ENCODE measurements around the gene MEIOB. TPM values are rescaled to one million over a fixed set of nuclear protein-coding genes. Genes with fewer than 3 reads are reported as not detected.

Gene MEIOB
- total RNA-seq, 1 donor from 2014 or later: 0.62 TPM

GRCh38 chr16:1786242-1787055 lies 85.5 kb downstream of the MEIOB start:
- no peak for DNase-seq

- DNase-seq: no peak
Observed at GRCh38 chr16:1785846-1786170, 86.2 kb downstream of the MEIOB start.

- DNase-seq: no peak
Observed at GRCh38 chr16:1784977-1785845, 86.8 kb downstream of the MEIOB start.

Other genes with a start within 250 kb of the MEIOB start
- gene JPT2, start 193.9 kb downstream of the MEIOB start, total RNA-seq: 40.4 TPM
- gene MAPK8IP3, start 166.0 kb downstream of the MEIOB start, total RNA-seq: 45.0 TPM
- gene NME3, start 100.6 kb downstream of the MEIOB start, total RNA-seq: 29.6 TPM
- 10.6 TPM for gene EME2, start 99.4 kb downstream of the MEIOB start, total RNA-seq
- 41.5 TPM for gene MRPS34, start 99.0 kb downstream of the MEIOB start, total RNA-seq
- 43.5 TPM for gene SPSB3, start 89.6 kb downstream of the MEIOB start, total RNA-seq
- 59.2 TPM for gene NUBP2, start 89.2 kb downstream of the MEIOB start, total RNA-seq
- gene IGFALS, start 78.5 kb downstream of the MEIOB start, total RNA-seq: 0.31 TPM
- 104 TPM for gene HAGH, start 45.3 kb downstream of the MEIOB start, total RNA-seq
- 45.4 TPM for gene FAHD1, start 45.0 kb downstream of the MEIOB start, total RNA-seq
- gene HS3ST6, start 46.3 kb upstream of the MEIOB start, total RNA-seq: 1.5 TPM
- gene MSRB1, start 71.0 kb upstream of the MEIOB start, total RNA-seq: 9.2 TPM
- gene RPL3L, start 82.5 kb upstream of the MEIOB start, total RNA-seq: 150 TPM
- gene NDUFB10, start 87.4 kb upstream of the MEIOB start, total RNA-seq: 155 TPM
- gene RPS2, start 92.7 kb upstream of the MEIOB start, total RNA-seq: 1,524 TPM
- gene RNF151, start 94.7 kb upstream of the MEIOB start, total RNA-seq: not detected
- gene TBL3, start 99.9 kb upstream of the MEIOB start, total RNA-seq: 21.7 TPM
- gene NOXO1, start 109.3 kb upstream of the MEIOB start, total RNA-seq: 2.5 TPM
- gene GFER, start 112.0 kb upstream of the MEIOB start, total RNA-seq: 10.2 TPM
- 4.7 TPM for gene SYNGR3, start 117.8 kb upstream of the MEIOB start, total RNA-seq
- 15.2 TPM for gene ZNF598, start 137.7 kb upstream of the MEIOB start, total RNA-seq
- 0.82 TPM for gene NPW, start 147.6 kb upstream of the MEIOB start, total RNA-seq
- 45.7 TPM for gene NHERF2, start 154.7 kb upstream of the MEIOB start, total RNA-seq
- gene NTHL1, start 175.7 kb upstream of the MEIOB start, total RNA-seq: 28.7 TPM
- gene TSC2, start 175.8 kb upstream of the MEIOB start, total RNA-seq: 57.2 TPM

Data from tongue (tissue), 2 donors.